ENCODE measurements around the gene TFB1M. TPM values are rescaled to one million over a fixed set of nuclear protein-coding genes. Genes with fewer than 3 reads are reported as not detected.

The TFB1M gene
- total RNA-seq, 1 donor from 2014 or later = 25.4 TPM

GRCh38 chr6:155306958-155307357, 7.3 kb downstream of the TFB1M start:
- H3K9me3 Mint-ChIP-seq = no peaks in the 10 kb centered on the region
- no peak for DNase-seq (ENCODE audit: extremely low spot score, unreplicated experiment)
- H3K36me3 Mint-ChIP-seq = peaks cover 41% of the 10 kb centered on the region
- no peak for TF ChIP-seq CTCF (conservative IDR thresholded peaks at IDR 0.05)
- no peaks in the 10 kb centered on the region for H3K27me3 Mint-ChIP-seq
- H3K4me1 Mint-ChIP-seq (ENCODE audit: unreplicated experiment) = no peaks in the 10 kb centered on the region
- H3K4me3 Mint-ChIP-seq = no peak overlapping the region
- no peak overlapping the region for H3K27ac Mint-ChIP-seq

- H3K27me3 Mint-ChIP-seq = no peaks in the 10 kb centered on the region
- TF ChIP-seq CTCF (conservative IDR thresholded peaks at IDR 0.05) = no peak
- H3K36me3 Mint-ChIP-seq = peaks cover 29% of the 10 kb centered on the region
- no peak overlapping the region for H3K27ac Mint-ChIP-seq
- DNase-seq (ENCODE audit: extremely low spot score, unreplicated experiment) = no peak
- no peak overlapping the region for H3K4me3 Mint-ChIP-seq
- H3K4me1 Mint-ChIP-seq (ENCODE audit: unreplicated experiment) = no peaks in the 10 kb centered on the region
- no peaks in the 10 kb centered on the region for H3K9me3 Mint-ChIP-seq
These were observed 10.9 kb downstream of the TFB1M start for GRCh38 chr6:155303361-155303870.

GRCh38 chr6:155301867-155302266, 12.4 kb downstream of the TFB1M start:
- Mint-ChIP-seq H3K36me3 (peaks cover 26% of the 10 kb centered on the region), H3K27me3 (no peaks in the 10 kb centered on the region), H3K4me1 (ENCODE audit: unreplicated experiment) (no peaks in the 10 kb centered on the region), H3K4me3 (no peak overlapping the region), H3K27ac (no peak overlapping the region), H3K9me3 (no peaks in the 10 kb centered on the region)
- TF ChIP-seq CTCF (conservative IDR thresholded peaks at IDR 0.05) = no peak
- DNase-seq (ENCODE audit: extremely low spot score, unreplicated experiment) = no peak

GRCh38 chr6:155297669-155298068, 16.6 kb downstream of the TFB1M start:
- Mint-ChIP-seq H3K4me1 (ENCODE audit: unreplicated experiment) (no peaks in the 10 kb centered on the region), H3K4me3 (no peak overlapping the region), H3K27me3 (no peaks in the 10 kb centered on the region), H3K36me3 (peaks cover 28% of the 10 kb centered on the region), H3K9me3 (no peaks in the 10 kb centered on the region), H3K27ac (no peak overlapping the region)
- DNase-seq (ENCODE audit: extremely low spot score, unreplicated experiment) = no peak
- TF ChIP-seq CTCF (conservative IDR thresholded peaks at IDR 0.05) = no peak

GRCh38 chr6:155292711-155293110, 21.6 kb downstream of the TFB1M start:
- DNase-seq (ENCODE audit: extremely low spot score, unreplicated experiment) = no peak
- H3K9me3 Mint-ChIP-seq = no peaks in the 10 kb centered on the region
- no peaks in the 10 kb centered on the region for H3K27me3 Mint-ChIP-seq
- no peak overlapping the region for H3K4me3 Mint-ChIP-seq
- peaks cover 39% of the 10 kb centered on the region for H3K36me3 Mint-ChIP-seq
- H3K4me1 Mint-ChIP-seq (ENCODE audit: unreplicated experiment) = peaks cover 4% of the 10 kb centered on the region
- TF ChIP-seq CTCF (conservative IDR thresholded peaks at IDR 0.05) = no peak
- no peak overlapping the region for H3K27ac Mint-ChIP-seq

GRCh38 chr6:155291291-155291690, 23.0 kb downstream of the TFB1M start:
- no peak for DNase-seq (ENCODE audit: extremely low spot score, unreplicated experiment)
- Mint-ChIP-seq H3K27me3 (no peaks in the 10 kb centered on the region), H3K4me3 (no peak overlapping the region), H3K9me3 (no peaks in the 10 kb centered on the region), H3K4me1 (ENCODE audit: unreplicated experiment) (peaks cover 6% of the 10 kb centered on the region), H3K27ac (no peak overlapping the region), H3K36me3 (peaks cover 27% of the 10 kb centered on the region)
- no peak for TF ChIP-seq CTCF (conservative IDR thresholded peaks at IDR 0.05)

Data from type B pancreatic cell (in vitro differentiated cells).